Frontal cortex (tissue), 4 donors: ENCODE results near the gene NLRP3. TPM values are rescaled to one million over a fixed set of nuclear protein-coding genes. Genes with fewer than 3 reads are reported as not detected.
"Not testable (repeated sequence)": the region's sequence is repeated elsewhere in the genome, so short reads cannot be mapped to it uniquely, and the experiment has no call there.

Experiments
- DNase-seq, 2 donors: peaks; one replicate each; pipeline ENCODE4 v3.0.0; 2012; ENCODE audit warnings: low spot score in 2 of 2
- FAIRE-seq: peaks from 2 replicates; lab custom pipeline; 2012; peaks lifted over from hg19 to GRCh38; lab: Jason Lieb, UNC
- total RNA-seq: library from RNA; depleted of rRNA; stranded (reverse); fragments of >200 nt; gene quantifications from one replicate; pipeline ENCODE4 v1.2.3, GENCODE V29; 2014
- donor health status: control.
- donor health status: control.
- donor health status: control.

NLRP3 gene
- total RNA-seq, 1 donor from 2014 or later, result 0.82 TPM

DNA sequence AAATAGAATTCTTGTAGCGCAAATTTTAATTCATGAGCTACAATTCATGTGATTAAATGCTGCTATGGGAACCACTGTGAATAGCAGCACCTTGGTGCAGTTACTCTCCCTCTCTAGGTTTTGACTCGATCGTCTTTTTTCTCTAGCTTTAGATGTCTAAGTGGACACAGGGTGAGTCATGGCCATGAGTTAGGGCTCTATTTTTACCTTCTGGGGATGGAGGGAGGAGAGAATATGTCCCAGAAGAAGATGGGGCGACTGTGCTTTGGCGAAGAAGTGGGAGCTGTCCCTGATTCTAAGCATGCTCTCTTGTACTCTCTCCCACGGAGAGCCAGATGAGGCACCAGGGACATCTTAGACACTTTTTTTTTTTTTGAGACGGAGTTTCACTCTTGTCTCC is 43.5 kb downstream of the NLRP3 start:
- DNase-seq, result no peak
- no peak for FAIRE-seq

DNA sequence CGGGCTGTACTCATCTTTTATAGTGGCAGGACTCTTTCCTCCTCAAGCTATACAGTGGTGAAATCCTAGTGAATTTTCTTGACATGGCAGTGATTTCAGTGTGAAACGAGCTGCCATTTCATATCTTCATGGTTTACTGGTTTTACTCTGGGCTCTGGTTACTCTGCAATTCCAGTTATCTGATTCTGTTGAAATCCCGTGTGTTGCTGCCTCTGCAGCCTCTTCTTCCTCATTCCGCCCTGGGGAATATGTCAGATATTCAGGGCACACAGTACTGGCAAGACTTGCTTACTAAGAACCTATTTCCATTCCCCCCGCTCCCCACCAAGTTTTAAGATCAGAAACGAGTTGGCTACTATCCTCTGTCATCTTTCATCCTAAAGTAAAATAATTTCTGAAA is 49.8 kb downstream of the NLRP3 start:
- FAIRE-seq, result no peak

DNA sequence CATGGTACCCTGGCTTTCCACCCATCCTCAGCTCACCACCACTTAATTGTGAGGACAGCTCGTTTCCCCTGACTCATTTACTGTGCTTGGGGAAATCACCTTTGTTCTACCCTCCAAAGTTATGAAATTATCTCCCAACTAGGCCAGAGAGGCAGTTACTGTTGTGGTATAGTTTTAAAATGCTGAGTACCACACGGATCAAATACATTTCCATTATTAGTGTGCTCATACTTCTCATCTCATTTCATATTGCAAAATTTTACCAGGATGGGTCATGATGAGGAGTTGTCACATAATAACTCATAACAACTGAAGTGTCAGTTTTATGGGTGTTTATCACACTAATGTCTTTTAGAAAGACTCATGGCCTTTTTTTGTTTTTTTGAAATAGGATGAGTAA is 51.2 kb downstream of the NLRP3 start:
- DNase-seq (no peak), FAIRE-seq (no peak)

More for the DNA sequence above, 49.8 kb downstream of the NLRP3 start:
- DNase-seq, result no peak

DNA sequence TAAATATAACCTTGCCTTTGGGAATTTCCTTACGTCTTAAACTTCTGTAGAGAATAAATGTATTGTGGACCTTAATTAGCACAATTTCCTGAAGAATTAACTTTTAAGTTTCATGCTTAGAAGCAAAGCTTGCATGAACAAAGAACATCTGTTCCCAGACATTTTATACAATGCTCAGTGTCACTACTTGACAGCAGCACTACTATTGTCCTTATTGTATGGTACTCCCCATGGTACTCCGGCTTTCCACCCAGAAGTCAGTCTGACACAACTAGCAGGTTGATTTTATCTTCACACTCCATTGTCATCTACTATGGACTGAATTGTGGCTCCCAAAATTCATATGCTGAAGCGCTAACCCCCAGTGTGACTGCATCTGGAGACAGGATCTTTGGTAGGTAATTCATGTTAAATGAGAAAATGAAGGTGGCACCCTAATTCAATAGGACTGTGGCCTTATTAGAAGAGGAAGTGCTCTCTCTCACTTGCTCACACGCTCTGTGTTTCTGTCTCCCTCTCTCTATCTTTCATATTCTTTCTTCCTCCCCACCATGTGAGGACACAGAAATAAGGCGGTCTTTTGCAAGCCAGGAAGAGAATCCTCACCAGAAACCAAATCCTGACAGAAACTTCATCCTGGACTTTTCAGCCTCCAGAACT is 52.6 kb downstream of the NLRP3 start:
- FAIRE-seq, result no peak
- DNase-seq, result no peak

DNA sequence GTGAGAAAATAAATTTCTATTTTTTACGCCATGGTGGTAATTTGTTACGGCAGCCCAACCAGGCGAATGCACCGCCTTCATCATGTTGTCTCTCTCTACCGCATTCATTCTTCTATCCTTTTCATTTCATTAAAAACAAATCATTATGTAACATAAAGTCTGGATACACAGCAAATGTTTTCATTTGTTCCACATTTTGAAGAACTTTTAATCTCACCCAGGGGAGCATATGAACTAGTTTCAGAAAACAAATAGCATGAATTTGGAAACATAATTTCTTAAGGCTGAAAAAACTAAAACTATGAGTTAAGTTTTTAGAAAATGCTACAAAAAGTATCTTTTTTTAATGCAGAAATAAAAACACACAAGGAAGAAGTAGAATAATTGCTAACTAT is 53.2 kb downstream of the NLRP3 start:
- DNase-seq (no peak), FAIRE-seq (no peak)

DNA sequence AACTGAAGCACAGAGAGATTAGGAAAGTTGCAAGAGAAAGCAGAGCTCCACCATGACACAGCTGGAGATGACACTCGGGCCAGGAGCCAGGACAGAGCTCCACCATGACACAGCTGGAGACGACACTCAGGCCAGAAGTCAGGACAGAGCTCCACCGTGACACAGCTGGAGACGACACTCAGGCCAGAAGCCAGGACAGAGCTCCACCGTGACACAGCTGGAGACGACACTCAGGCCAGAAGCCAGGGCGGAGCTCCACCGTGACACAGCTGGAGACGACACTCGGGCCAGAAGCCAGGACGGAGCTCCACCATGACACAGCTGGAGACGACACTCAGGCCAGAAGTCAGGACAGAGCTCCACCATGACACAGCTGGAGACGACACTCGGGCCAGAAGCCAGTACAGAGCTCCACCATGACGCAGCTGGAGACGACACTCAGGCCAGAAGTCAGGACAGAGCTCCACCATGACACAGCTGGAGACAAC is 55.0 kb downstream of the NLRP3 start:
- not testable (repeated sequence) for FAIRE-seq, DNase-seq

DNA sequence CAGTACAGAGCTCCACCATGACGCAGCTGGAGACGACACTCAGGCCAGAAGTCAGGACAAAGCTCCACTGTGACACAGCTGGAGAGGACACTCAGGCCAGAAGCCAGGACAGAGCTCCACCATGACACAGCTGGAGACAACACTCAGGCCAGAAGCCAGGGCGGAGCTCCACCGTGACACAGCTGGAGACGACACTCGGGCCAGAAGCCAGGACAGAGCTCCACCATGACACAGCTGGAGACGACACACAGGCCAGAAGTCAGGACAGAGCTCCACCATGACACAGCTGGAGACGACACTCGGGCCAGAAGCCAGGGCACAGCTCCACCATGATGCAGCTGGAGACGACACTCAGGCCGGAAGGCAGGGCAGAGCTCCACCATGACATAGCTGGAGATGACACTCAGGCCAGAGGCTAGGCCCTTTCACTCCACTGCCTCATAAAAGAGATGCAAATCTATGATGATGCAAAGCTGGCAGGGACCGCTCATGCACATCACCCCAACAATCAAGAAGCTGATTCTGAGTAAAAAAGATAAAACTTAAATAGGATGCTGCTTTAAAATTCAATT is 55.6 kb downstream of the NLRP3 start:
- FAIRE-seq (no peak), DNase-seq (no peak)

DNA sequence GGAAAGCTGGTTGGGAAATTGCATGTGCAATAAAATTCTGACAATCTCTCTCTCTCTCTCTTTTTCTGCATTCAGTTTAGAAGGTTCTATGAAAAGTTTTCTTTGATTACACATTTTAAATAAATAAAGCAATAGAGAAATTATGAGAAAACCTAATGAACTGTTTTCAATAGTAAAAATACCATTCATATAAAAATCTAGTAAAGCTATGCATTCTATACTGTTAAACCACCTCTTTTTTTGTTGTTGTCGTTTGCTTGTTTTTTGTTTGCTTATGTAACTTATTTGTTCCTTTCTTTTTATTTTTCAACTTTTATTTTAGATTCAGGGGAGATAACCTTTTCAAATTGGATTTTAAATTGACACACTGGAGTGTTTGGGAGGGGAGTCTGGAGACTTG is 56.1 kb downstream of the NLRP3 start:
- no peak for FAIRE-seq
- DNase-seq, result no peak

DNA sequence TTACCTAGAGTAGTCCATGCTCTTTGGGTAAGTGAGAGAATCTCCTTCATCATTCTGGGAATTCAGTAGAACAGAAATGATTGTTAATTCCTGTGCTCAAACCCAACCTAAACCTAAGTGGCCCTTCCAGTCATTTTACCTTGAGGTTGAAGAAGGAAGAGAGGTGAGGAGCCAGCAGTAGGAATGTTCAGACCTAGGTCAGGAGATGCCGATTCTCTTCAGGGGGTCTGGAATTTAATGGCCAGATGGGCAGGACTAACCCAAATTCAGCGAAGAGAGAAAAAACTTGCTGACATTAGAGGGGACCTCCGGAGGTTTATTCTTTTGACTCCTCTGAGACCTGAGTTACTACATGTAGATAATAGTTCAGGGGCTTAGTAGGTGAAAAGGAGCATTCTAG is 58.4 kb downstream of the NLRP3 start:
- no peak for DNase-seq

DNA sequence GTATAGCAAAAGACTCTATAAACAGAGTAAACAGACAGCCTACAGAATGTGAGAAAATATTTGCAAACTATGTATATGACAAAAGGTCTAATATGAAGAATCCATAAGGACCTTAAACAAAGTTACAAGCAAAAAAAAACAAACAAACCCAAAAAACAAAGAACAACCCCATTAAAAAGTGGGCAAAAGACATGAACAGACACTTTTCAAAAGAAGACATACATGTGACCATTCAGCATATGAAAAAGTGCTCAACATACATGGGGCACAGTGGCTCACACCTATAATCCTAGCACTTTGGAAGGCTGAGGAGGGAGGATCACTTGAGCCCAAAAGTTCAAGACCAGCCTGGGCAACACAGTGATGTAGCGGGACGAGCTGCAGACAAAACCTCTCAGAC is 59.8 kb downstream of the NLRP3 start:
- DNase-seq (no peak), FAIRE-seq (no peak)

More for the DNA sequence above, 58.4 kb downstream of the NLRP3 start:
- no peak for FAIRE-seq

DNA sequence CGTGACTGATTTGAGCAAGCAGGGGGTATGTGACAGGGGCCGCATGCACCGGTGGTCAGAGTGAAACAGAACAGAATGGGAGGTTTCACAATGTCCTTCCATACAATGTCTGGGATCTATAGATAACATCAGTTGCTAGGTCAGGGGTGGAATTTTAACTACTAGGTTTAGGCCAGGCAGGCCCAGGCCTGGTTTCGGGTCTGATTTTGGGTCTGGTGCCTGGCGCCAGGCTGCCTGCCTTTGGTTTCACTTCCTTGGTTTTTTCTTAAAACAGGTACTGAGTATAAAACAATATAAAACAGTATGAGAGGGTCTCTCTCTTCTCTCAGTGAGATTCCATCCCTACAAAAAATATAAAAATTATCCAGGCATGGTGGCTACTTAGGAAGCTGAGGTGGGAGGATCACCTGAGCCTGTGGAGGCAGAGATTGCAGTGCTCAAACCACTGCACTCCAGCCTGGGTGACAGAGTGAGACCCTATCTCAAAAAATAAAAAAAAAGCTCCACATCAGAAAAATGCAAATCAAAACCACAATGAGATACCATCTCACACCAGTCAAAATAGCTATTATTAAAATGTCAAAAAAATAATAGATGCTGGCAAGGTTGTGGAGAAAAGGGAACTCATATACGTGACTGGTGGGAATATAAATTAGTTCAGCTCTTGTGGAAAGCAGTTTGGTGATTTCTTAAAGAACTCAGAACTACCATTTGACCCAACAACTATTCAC is 60.5 kb downstream of the NLRP3 start:
- not testable (repeated sequence) for FAIRE-seq, DNase-seq

DNA sequence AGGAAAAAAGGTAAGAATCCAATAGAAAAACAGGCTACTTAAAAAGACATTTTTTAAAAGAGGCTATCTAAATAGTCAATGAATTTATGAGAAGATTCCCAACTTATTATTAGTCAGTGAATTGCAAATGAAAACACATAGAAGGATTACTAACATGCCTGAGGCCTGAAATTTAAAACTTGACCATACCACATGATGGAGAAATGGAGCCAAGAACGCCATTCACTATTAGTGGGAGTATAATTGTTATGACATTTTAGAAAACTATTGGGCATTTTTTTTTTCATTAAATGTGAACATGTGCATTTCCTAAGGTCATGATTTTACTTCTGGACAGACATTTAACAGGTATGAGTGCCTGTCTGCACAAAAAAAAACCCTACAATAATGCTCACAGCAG is 66.8 kb downstream of the NLRP3 start:
- DNase-seq, result no peak
- no peak for FAIRE-seq

DNA sequence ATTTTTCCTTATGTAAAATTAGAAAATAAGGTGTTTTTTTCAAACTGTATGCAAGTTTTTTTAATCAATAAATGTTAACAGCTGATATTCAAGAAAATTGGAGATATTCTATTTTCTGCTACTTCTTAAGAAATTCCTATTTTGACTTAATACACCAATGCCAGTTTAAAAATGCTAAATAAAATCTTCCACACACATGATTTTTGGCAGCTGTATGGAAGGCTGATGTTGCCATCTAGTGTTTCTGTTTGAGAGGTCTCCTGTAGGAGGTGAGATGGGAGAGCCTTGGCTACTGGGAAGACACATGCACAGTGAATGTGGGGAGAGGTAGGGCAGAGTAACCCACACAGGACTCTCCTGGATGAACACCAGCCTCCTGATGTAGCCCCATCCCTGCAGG is 71.1 kb downstream of the NLRP3 start:
- peak; percentile 12 to 56 for DNase-seq
- FAIRE-seq, result no peak

DNA sequence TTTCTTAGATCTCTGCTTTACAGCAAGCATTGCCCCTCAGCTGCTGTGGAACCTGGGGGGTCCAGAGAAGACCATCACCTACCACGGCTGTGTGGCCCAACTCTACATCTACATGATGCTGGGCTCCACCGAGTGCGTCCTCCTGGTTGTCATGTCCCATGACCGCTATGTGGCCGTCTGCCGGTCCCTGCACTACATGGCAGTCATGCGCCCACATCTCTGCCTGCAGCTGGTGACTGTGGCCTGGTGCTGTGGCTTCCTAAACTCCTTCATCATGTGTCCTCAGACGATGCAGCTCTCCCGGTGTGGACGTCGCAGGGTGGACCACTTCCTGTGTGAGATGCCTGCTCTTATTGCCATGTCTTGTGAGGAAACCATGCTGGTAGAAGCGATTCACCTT is 75.4 kb downstream of the NLRP3 start:
- FAIRE-seq (no peak), DNase-seq (no peak)

DNA sequence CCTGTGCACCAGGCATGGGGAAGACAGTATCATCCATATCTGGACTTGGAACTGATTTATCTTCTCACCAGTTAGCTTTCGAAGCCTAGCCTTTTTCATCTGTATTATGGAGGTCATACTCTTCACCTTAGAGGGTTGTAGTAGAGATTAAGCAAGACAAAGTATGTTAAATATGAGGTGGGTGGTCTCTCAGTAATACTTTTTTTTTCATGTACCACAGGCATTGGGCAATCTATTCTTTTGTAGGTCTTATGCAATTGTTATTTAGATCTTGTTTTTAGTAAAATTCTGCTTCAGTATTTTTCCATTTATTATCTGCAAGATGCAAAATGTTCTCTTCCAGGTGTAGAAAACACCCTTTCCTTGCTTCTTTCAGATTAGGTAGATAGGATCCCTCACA is 77.1 kb downstream of the NLRP3 start:
- FAIRE-seq, result no peak

DNA sequence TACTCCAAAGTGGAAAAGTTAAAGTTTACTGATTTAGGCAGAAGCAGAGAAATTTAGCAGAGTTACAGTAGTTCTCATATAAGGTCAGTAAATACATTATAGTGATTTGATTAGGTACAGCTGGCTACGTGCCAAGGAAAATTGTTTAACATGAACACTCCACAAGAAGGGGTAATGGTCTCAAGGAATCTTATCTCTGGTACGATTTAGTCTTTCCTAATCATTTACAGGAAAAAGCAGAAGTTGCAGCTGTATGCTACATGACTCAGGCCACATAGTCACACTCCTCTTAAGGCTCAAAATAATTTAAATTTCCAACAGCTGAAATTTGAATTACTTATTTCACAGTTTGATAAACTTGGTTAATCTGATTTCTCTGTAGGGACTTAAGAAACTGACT is 78.8 kb downstream of the NLRP3 start:
- DNase-seq, result no peak
- no peak for FAIRE-seq

More for the DNA sequence above, 77.1 kb downstream of the NLRP3 start:
- no peak for DNase-seq

DNA sequence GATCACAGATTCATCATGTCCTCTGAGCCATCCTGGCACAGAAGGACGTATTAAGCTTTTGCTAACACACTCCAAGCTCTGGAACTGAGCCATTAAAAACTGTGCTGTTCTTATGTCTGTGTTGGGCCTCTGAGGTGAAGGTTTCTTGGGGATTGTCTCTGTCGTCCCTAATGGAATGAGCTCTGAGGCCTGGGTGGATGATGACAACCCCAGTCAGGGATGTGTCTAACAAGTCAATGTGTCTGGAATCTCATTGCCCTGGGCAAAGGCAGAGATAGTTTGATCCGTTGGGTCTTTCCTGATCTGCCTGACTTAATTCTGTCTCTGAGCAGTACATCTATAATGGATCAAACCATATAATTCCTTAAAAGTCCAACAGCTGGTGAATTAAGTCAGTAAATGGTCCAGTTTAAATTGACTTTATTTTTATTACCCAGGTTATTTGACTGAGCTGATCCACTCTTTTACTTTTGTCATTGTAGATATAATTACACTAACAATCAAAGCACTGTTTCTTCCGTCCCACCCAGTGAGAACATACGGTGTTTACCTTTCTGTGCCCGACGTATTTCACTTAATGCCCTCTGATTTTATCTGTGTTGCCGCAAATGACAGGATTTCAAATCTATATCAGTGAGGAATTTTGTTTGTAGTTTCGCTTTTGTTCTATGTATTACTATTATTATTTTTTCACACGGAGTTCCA is 80.8 kb downstream of the NLRP3 start:
- no peak for DNase-seq
- no peak for FAIRE-seq
